Activated T-cell treated with anti-CD3 and anti-CD28 coated beads for 48 hours (primary cell): ENCODE data around the gene ANKRD9.

ENCODE experiments used
- DNase-seq: peaks from one replicate; pipeline ENCODE4 v3.0.0-alpha.2; 2020; ENCODE audit warnings: low read depth

ANKRD9 gene

DNA sequence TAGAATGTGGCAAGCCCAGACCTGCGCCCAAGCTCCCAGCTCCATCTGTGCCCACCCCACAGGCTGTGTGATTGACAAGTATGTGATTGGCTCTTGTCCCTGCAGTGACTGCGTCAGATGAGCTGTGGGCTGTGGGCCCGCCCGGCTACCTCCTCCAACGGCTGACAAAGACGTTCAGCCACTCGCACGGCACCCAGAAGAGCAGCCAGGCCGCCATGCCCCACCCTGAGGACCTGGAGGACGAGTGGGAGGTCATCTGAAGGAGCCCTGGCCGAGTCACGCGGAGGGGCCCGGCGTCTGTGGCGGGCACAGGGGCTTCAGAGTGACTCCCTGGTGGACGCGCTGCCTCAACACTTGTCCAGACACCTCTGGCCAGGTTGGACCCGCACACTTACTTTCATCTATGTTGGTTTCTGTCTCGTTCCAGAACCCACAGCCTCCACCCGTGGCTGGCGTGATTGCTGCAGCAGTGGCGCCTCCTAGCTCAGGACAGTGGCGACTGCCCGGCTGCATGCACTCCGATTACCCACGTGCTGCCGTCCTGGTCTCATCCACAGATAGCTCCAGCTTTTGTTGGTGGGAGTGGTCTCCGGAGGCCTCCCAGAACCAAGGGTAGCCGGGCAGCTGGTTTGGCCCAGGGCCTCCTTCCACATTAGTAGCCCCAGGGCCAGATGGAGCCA, 11.4 kb downstream of the ANKRD9 start:
- DNase-seq: no peak

- no peak for DNase-seq
Measured at GRCh38 chr14:102496958-102497744, 12.4 kb downstream of the ANKRD9 start.

DNA sequence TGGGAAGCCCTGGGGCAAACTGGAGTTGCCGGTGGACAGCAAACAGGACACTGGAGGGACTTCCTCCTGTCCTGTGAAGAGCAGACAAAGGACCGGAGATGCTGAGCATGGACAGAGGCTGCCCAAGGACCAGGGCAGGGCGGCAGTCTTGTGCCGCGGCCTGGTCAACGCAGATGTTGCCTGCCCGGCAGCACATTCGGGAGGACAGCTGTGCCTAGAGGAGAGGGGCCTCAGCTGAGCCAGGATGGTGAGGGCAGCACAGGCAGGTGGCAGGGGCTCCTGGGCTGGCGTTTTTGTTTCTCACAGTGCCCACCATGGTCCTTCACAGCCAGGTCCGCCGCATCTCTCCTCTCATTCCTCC, 13.3 kb downstream of the ANKRD9 start:
- DNase-seq: no peak

DNA sequence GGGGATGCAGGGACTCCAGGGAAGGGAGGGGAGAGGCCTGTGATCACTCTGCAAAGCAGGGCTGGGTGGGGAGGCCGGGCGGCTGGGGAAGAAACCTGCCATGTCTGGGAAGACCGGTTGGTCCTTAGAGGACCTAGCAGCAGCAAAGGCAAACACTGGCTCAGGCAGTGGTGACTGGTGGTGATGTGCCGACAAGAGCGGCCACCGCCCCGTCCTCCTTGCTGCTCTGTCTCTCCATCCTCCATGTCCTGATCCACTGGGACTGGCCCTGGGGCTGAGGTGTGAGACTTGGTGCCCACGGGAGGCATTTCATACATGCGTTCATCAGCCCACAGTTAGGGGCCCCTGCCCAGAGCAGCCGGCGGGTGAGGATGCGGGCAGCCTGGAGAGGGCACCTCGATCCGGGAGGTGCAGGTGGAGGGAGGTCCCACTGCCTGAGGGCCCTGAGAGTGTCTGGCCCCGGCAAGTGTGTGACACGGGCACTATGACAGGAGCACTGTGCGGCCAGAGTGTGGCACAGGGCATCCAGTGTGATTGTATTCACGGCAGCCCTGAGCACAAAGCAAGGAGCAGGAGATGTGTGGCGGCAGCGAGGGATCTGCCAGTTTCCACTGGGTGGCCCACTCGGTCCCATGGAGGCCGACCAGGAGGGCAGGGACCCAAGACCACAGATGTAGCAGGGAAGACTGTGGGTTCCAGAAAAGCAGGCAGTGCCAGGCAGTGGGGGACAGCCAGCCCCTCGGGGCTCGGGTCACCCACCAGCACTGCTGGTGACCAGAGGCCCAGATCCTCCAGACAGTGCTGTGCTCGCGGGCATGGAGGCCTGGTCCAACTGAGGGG, 13.9 kb downstream of the ANKRD9 start:
- DNase-seq: no peak

DNA sequence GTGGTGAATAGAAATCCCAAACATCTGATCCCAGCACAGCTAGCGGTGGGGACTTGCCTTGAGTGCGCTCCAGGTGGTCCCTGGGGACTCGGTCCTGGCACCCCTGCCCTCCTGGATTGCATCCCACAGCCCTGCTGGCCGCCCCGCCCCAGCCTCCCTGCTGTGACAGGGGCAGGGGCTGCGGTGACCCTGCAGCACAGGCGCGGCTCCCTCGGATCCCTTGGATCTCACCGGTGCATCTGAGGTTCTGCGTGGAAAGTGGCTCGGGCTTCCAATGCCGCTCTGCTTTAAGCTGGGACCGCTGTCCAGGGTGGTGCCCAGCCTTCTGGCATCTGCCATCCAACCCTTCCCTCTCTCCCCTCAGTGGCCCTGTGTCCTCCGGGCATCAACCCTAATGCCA, 16.0 kb downstream of the ANKRD9 start:
- no peak for DNase-seq

DNA sequence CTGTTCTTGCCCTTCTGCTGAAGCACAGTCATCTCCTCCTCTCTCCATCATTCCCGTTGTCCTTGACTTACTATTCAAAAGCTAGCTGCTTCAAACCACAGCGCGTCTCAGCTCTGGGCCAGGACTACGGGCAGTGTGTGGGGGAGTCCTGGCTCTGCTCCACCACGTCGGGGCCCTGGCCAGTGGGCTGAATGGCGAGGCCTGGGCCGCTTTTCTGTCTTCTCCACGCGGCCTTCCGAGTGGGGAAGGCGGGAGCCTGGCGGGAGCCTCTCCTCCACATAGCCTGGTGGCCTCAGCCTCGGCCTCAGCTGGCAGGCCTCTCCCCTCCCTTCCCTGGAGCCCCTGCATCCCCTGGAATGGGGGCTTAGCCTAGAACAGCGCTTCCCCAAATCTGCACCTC, 16.5 kb downstream of the ANKRD9 start:
- no peak for DNase-seq

DNA sequence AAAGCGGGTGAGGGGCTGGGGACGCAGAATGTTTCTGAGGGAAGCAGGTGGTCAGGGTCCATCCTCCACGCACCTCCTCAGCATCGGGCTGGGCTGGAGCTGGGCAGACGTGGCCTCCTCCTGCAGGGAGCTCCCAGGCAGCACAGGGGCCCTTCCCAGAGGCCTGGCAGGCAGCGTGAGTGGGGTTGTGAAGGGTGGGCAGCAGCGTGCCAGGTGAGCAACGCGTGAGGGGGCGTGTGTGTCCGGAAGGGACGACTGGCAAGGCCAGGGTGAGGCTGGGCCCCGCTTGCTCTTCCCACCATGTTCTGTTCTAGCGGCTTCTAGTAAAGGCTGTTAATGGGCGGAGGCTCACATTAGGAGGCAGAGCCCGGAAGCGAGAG, 17.1 kb downstream of the ANKRD9 start:
- no peak for DNase-seq

DNA sequence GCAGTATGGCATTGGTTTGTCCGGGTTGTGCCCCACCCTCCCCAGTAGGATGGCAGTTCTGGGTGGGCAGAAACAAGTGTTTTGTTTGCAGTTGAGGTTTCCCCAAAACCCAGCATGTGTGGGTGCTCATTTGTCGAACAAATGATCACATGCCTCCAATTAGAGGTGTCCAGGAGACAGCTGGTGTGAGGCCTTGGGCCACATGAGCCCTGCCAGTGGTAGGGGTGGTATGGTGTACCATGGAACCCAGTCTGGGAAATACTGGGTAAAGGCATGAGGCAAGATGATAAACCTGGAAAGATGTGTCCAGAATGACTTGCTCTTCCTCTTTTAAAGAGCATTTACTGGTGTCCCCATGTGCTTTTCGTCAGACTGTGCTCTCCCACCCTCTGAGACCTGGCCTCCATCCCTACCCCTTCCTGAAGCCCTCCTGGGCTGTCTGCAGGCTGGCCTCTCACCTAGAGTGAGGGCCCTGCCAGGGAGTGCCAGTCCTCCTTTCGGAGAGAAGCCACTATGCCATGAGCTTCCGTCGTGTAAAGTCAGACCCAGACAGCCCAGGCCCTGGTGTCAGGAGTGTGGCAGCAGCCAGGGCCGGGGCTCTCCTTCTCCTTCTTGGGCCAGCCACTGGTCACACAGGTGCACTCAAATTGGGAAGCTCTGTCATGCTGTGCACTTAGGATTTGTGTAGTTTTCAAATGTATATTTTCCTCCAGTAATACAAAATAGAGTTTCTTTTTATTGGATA, 17.6 kb downstream of the ANKRD9 start:
- DNase-seq: no peak

DNA sequence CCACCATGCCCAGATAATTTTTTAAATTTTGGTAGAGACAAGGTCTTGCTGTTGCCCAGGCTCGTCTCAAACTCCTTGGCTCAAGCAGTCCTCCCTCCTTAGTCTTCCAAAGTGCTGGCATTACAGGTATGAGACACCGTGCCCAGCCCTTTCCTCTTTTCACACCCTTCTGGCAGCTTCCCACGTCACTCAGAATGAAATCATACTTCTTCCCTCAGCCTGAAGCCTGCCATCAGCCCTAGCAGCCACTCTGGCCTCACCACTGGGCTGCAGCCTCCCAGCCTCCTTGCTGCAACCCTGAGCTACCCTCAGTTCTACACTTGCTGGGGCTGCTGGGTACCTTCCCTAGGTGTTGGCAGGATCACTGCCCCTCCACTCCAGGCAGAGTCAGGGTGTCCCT, 18.2 kb downstream of the ANKRD9 start:
- no peak for DNase-seq

- no peak for DNase-seq
Measured at GRCh38 chr14:102490456-102490855, 19.1 kb downstream of the ANKRD9 start.

- DNase-seq: no peak
Measured at GRCh38 chr14:102487204-102487577, 22.4 kb downstream of the ANKRD9 start.

DNA sequence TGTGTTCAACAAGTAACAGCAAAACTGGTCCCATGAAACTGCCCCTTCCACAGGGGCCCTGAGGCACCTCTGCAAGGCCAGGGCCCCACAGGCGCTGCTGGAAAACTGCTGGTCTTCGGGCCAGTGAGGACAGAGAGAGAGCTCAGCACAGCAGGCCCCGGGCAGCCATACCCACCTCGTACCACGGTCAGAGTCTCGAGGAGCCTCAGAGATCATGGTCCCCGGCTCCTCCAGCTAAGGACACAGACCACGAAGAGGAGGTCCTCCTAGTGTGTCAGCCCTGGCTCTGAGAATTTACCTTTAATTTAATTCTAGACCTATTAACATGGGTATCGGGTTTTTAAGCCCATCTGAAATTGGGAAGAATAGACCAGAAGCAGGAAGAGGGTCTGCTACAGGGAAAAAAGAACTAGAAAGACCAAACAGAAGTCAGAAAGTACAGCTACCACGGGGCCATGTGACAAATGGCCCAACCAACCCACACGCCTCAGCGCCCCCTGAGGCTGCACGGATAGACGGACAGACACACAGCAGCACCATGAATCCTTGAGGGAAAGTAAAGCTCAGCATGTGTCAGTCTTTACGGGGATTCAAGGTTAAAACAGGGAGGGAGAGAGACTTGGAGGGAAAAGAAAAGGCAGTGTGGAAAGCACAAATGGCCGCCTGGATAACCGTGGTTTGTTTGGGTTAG, 22.9 kb downstream of the ANKRD9 start:
- no peak for DNase-seq

- DNase-seq: no peak
Measured at GRCh38 chr14:102485693-102486512, 23.7 kb downstream of the ANKRD9 start.

- no peak for DNase-seq
Measured at GRCh38 chr14:102484316-102484715, 25.3 kb downstream of the ANKRD9 start.

DNA sequence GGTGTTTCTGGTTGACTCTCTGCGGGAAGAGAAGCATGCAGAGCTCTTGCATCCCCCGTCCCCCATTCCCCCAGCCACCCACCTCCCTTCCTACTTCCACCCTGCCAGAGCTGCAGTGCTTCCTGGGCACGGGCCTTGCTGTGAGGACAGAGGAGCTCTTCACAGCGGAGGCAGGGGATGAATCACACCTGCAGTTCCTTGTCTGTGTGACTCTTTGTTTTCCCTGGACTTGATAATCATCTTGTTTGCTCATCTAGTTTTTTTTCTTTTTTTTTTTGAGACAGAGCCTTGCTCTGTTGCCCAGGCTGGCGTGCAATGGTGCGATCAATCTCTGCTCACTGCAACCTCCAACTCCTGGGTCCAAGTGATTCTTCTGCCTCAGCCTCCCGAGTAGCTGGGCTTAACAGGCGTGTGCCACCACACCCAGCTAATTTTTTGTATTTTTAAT, 27.8 kb downstream of the ANKRD9 start:
- no peak for DNase-seq

DNA sequence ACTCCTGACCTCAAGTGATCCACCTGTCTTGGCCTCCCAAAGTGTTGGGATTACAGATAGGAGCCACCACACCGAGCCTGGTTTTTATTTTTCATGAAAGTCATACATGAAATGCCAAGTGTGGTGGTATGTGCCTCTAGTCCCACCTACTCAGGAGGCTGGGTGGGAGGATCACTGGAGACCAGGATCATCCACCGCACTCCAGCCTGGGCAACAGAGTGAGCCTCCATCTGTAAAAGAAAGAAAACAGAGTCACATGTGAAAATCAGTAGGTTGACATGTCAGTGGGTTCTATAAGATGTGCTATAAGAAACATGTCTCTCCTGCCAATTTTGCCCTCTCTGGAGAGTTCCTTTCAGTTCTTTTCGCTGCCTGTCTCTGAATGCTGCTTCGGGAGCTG, 28.2 kb downstream of the ANKRD9 start:
- DNase-seq: no peak

- DNase-seq: no peak
Measured at GRCh38 chr14:102479777-102480176, 29.8 kb downstream of the ANKRD9 start.

DNA sequence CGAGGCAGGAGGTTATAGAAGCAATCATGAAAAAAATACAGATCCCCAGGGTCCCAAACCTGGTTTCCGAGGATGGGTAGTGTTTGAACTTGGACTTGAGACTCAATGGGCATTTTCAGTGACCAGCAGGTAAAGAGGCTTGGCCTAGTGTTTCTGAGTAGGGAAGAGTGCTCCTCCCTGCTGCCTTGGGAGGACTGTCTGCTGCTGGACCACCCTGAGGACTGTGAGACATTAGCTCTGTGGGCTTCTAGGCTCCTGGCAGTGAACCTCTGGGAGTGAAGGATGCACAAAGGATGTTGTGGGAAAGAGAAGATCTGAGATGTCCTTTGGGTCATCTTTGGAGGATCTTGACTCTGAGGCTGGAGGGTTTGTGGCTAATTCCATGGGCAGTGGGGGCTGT, 30.5 kb downstream of the ANKRD9 start:
- DNase-seq: no peak

DNA sequence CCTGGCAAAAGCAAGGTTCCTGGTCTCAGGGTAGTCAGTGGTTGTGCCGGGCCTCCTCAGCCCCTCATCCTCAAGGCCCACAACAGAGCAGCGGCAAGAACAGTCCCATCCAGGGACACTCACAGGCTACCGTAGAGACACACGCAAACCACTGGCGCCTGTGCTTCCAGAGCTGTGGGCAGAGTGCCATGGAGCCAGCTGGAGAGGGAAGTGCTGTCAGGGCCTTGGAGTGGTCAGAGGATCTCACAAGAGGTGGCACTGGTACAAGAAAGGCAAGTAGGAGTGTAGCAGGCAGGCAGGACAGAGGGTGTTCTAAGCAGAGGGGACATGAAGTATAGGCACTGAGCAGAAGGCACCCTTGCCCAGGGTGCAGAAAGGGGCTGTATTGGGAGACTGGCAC, 34.6 kb downstream of the ANKRD9 start:
- no peak for DNase-seq

DNA sequence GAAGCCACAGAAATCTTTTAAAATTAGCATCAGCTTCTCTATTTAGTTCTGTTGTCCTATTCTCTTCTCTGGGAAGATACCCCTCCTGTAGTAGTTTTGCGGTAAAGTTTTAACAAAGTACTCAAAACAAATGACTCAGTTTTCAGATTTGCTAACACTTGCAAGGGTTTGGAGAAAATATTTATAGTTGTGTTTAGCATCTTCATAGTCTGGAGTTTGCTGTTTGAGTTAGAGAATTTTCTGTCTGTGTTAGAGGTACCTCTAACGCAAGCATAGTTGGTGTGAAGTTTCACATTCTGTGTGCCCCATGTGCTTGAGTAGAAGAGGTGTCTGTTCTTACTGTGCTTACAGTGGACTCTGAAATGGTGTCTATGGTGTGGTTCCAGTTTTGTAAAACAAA, 36.0 kb downstream of the ANKRD9 start:
- DNase-seq: no peak

DNA sequence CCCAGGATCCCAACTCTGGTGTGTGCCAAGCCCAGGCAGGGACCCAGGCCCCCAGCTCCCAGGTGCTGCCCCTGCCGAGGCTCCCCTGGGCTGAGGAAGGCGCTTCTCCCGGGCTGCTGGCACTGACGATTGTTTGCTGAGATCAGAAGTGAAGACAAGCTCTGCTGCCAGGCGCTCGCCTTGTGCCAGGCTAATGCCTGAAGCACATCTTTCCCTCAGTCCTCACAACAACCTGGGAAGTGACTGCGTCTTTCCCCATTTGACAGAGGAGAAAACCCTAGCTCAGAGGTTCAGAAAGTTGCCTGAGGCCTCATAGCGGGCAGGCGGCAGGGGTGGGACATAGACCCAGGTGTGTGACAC, 36.8 kb downstream of the ANKRD9 start:
- DNase-seq: no peak
